GM08714 (cell line): ENCODE results near the gene OPHN1.

Experiments used
- H3K4me3 ChIP-seq: fragments of 200-500 bp; sonication (Bioruptor generic); 2 replicates; pipeline ENCODE4 v1.5.1; 2014; ENCODE audit warnings: mild to moderate bottlenecking, low read length, inconsistent platforms
- ZNF274 ChIP-seq: IDR thresholded peaks from 2 replicates; pipeline ENCODE4 v1.6.1; 2012; ENCODE audit warnings: mild to moderate bottlenecking, low read depth, low read length

Gene OPHN1

DNA sequence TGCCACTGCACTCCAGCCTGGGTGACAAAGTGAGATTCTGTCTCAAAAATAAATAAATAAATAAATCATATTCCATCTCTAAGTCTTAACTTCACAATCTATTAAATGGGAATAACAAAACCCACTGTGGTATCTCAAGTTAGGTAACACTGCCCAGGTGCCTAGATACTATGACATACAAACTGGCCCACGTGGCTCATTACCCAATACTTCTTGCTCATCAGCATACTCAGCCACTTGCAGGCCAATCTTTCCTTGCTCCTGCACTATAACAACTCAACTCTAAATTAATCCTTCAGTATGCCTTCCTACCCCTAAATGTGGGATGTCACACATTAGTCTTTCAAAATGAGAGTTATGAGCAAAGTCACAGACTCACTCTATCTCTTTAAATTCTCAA lies 230.1 kb downstream of the OPHN1 start:
- H3K4me3 ChIP-seq = no peak overlapping the region
- TF ChIP-seq ZNF274 = no peak

DNA sequence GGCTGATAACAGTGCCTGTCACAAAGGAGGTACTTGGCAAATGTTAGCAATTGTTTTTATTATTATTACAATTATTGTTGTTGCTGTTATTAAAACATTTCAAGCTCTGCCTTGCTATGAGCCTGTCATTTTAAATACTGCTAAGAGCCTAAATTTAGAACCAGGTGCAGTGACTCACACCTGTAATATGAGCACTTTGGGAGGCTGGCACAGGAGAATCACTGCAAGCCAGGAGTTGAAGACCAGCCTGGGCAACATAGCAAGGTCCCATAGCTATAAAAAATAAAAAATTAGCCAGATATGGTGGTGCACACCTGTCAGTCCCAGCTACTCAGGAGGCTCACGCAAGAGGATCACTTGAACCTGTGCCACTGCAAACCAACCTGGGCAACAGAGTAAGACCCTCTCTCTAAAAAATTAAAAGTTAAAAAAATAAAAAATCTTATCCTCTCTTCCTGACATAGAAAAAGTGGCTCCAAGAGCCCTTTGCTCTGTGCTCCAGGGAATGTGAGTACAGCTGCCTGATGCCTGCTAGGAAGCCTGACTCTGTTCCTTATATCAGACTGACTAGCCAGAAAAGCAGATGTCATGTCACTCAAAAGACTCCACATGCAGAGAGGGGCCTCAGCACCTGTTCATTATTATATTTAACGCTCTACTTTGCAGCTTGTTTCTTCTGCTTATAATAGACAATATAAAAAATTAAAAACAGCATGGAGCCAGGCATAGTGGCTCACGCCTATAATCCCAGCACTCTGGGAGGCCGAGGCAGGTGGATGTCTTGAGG lies 234.0 kb downstream of the OPHN1 start:
- TF ChIP-seq ZNF274 = no peak
- no peak overlapping the region for H3K4me3 ChIP-seq

DNA sequence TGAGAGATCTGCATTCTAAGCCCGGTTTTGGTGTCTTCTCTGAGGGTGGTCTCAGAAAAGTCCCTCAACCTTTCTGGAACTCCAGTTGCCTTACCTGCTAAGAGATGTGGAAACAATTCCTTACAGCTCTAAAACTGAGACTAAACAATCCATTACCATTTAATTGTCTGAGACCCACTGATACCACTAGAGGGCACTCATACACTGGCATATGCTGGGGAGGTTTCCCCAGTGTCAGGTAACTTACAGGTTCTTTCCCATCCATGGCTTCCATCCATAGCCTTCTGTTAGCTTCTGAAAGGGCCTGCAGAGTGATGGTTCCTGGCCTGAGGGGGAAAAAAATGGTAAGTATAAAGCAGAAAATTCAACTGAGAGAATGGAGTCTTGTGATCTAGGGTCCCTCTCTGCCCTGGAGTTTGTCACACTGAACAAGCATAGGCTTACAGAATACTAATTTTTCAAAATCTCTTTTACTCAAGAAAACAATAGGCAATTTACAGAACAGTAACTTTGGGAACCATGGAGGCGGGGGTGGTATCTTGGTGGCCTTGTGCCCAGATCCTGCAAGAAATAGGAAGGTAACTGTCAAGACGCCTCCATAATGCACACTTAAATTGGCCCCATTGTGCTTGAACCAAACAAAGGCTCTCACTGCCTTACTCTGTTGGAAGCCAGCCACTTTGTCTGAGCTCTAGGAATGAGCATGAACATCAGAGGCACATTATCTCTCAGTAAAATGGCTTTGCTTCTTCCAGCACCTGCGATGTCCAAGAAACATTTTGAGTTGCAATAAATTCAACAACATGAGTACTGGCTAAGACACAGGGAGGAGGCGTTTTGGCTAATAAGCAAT lies 236.1 kb downstream of the OPHN1 start:
- TF ChIP-seq ZNF274 = no peak
- H3K4me3 ChIP-seq = no peak overlapping the region

DNA sequence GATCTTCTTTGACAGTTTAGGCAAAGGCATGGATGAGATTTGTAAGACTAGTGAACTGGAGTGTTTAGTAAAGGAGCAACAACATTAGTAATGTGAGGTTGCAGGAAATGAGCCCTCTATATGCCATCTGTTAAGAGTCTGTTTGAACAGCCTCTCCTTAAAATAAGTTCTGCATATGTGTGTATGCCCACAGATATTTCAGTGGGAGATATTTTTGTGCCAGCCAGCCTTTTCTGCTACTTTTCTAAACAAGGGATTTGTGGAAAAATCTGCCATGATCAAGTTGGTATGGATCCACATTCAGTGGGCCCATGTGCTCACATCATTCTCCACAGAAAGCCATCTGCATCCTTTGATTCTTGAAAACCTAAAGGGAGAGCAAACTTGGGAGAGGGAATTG lies 237.7 kb downstream of the OPHN1 start:
- TF ChIP-seq ZNF274 = no peak
- no peak overlapping the region for H3K4me3 ChIP-seq

DNA sequence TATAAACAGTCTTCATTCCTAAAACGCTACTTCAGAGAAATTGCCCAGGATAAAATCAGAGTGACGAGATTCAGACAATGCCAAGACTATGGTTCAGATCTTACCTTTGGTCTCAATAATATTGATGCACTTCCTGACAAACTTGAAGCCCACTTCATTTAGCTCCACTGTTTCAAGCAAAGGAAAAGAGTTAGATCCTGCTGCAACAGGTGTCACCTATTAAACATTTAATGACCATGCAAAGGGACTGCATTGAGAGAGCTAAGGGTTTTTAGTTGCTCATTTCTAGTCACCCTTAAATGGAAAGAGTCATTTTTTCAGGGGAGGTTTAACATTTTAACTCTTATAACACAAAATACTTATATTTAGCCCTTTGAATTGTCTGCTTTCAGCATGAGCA lies 239.5 kb downstream of the OPHN1 start:
- H3K4me3 ChIP-seq = no peak overlapping the region
- no peak for TF ChIP-seq ZNF274

DNA sequence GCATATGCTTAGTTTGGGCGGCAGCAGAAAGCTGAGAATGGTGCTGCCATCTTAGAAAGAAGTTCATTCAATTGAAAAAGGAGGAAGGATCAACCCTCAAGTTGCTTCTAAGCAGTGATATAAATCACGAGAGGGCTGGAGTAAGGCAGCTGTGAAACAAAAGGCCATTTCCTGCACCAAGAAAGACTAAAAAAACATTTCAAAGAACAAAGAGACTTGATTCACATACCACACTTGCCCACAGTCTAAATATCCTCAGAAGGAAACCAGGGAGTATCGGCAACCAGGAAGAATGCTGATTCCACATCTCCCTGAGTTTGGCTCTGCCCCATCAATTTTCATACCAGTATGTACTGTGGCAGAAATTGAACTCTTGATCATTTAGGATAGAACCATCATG lies 240.1 kb downstream of the OPHN1 start:
- no peak for TF ChIP-seq ZNF274
- no peak overlapping the region for H3K4me3 ChIP-seq

DNA sequence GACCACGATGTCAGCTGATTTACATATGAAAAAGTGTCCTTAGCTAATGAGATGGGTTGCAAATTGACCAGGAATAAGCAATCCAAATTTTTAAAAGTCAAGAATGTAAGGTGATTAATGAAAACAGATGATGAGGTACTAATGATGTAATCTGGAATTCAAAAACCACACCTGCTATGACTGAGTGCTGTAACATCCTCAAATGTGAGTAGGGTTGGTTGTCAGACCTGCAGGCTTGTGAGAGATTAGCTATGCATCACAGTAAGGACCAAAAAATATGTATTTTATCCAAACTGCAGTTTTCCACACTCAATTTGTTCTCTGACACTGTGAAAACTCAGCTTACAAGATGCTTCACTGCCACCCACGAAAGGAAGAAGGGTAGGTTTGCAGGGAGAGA lies 242.5 kb downstream of the OPHN1 start:
- no peak for TF ChIP-seq ZNF274
- no peak overlapping the region for H3K4me3 ChIP-seq

DNA sequence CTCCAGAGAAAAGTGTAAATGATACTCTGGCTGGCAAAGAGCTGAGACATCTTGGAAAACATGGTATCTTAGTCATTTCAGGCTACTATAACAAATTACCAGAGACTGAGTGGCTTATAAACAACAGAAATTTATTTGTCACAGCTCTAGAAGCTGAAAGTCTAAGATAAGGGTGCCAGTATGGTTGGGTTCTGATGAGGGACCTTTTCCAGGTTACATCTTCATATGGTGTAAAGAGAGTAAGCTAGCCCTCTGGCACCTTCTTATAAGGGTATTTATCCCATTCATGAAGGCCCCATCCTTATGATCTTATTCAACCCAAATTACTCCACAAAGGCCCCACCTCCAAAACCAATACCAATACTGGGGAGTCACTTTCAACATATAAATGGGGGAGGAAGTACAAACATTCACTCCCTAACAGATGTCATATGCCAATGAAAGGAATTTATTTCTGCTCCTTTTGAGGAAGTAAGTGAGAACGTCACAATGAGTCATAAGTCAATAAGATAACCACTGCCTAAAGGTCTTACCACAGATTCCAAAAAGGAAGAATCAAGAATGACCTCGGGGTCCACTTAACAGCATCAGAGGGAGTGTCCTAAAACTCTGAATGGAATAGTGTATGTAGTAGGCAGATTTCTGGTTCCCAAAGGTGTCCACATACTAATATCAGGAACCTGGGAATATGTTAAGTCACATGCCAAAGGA lies 246.6 kb downstream of the OPHN1 start:
- no peak overlapping the region for H3K4me3 ChIP-seq
- no peak for TF ChIP-seq ZNF274

DNA sequence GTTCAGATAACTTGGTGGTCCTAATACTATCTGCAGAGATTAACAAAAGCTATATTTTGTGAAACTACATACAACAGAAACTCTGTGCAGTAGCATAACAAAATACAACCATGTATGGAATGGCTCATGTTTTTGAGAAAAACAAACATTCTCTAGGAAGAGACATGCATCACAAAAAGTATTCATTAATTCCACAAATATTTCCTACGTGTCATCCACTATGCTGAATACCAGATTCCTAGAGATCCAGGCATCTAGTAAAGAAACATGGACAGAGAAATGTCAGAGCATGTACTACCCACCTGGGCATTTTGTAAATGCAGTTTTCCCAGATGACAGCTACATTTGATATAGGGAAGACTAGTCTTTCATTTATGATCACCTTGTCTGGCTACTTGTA lies 248.1 kb downstream of the OPHN1 start:
- H3K4me3 ChIP-seq = no peak overlapping the region
- TF ChIP-seq ZNF274 = no peak

DNA sequence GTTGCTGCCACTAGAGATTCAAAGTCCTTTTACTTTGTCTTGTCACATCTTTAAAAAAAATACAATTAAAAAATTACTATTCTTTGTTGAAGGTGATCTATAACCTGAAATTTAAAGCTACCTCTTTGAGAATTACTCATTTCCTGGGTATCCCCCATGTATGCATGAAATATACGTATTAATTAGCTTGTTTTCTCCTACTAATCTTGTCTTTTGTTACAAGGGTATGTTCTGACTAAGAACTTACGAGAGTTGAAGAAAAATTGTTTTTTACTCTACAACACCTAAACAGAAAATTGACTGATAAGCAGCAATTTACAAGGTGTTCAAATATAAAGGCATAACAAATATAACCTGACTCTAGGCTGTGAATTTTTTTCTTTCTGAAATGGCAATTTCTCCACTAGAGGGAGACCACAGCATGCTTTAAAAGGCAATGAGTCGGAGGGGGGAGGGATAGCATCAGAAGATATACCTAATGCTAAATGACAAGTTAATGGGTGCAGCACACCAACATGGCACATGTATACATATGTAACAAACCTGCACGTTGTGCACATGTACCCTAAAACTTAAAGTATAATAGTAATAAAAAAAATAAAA lies 249.6 kb downstream of the OPHN1 start:
- no peak for TF ChIP-seq ZNF274
- H3K4me3 ChIP-seq = no peak overlapping the region

DNA sequence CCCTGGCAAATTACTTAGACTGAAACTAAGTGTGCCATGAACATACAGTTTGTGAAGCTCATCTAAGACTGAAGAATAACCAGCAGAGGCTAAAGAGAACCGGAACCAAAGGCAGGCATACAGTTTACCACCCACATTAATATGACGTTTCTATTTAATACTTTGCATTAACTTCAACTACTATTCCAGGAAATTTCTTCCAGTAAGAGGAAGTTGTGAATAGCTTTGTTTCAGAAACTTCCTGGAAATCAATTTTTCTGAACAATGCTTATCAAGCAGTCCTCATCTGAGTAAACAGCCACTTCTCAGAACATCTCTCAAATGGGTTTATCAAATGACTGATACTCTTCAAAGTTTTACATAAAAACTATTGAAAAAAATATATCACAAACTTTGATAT lies 252.7 kb downstream of the OPHN1 start:
- TF ChIP-seq ZNF274 = no peak
- no peak overlapping the region for H3K4me3 ChIP-seq

DNA sequence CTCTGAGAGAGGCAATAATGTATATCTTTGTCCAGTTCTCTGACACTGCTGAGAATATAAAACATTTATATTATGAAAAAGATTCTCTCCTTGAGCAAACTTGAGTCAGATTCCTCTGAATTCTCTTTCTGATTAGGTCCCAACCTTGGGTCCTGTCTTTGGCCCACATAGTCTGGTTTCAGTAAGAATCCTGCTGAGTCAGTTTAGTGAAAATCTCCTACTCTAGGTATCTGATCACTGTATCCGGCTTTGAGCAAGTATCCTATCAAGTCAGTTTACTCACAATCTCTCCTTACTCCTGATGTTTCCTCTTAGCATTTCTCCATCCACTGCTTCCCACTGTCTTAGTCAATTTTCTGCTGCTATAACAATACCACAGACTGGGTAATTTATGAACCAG lies 253.9 kb downstream of the OPHN1 start:
- H3K4me3 ChIP-seq = no peak overlapping the region
- no peak for TF ChIP-seq ZNF274

DNA sequence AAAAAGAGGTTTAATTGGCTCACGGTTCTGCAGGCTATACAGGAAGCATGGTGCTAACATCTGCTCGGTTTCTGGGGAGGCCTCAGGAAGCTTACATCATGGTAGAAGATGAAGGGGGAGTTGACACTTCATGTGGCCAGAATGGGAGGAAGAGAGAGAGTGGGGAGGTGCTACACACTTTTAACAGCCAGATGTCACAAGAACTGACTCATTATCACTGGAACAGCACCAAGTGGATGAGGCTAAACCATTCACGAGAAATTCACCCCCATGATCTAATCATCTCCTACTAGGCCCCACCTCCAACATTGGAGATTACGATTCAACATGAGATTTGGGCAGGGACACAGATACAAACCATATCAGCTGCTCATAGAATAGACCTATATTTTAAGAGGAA lies 255.8 kb downstream of the OPHN1 start:
- H3K4me3 ChIP-seq = no peak overlapping the region
- no peak for TF ChIP-seq ZNF274

DNA sequence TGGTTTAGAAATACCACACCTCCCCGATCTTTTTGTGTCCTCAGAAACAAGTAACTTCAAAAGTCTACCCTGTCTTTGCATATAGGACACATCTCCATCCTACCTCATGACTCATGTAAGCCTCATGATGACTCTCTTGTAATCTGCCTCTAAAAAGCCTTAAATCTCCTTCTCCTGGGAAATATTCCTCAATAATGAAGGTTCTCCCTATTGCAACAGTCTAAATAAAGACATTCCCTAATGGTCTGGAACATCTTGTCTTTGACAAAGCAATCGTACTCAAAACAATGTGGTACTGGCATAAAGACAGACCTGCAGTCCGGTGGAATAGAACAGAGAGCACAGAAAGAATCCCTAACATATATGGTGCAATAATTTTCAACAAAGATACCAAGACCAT lies 257.7 kb downstream of the OPHN1 start:
- H3K4me3 ChIP-seq = no peak overlapping the region
- TF ChIP-seq ZNF274 = no peak

DNA sequence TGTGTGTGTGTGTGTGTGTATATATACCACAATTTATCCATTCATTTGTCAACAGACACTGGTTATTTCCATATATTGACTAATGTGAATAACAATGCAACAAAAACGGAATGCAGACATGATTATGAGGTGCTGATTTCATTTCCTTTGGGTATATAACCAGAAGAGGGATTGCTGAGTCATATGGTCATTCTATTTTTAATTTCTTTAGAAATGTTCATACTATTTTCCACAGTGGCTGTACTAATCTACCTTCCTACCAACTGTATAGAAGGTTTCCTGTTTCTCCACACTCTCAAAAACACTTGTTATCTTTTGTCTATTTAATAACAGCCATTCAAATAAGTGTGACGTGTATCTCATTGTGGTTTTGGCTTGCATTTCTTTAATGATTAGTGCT lies 269.9 kb downstream of the OPHN1 start:
- H3K4me3 ChIP-seq = no peak overlapping the region
- no peak for TF ChIP-seq ZNF274
